ENCODE measurements around the gene CELA2B. TPM values are rescaled to one million over a fixed set of nuclear protein-coding genes. Genes with fewer than 3 reads are reported as not detected.

CELA2B gene
- total RNA-seq, 3 donors from 2014 or later (not counting 1 experiment from before 2014, with no cell fraction given) = not detected

DNA sequence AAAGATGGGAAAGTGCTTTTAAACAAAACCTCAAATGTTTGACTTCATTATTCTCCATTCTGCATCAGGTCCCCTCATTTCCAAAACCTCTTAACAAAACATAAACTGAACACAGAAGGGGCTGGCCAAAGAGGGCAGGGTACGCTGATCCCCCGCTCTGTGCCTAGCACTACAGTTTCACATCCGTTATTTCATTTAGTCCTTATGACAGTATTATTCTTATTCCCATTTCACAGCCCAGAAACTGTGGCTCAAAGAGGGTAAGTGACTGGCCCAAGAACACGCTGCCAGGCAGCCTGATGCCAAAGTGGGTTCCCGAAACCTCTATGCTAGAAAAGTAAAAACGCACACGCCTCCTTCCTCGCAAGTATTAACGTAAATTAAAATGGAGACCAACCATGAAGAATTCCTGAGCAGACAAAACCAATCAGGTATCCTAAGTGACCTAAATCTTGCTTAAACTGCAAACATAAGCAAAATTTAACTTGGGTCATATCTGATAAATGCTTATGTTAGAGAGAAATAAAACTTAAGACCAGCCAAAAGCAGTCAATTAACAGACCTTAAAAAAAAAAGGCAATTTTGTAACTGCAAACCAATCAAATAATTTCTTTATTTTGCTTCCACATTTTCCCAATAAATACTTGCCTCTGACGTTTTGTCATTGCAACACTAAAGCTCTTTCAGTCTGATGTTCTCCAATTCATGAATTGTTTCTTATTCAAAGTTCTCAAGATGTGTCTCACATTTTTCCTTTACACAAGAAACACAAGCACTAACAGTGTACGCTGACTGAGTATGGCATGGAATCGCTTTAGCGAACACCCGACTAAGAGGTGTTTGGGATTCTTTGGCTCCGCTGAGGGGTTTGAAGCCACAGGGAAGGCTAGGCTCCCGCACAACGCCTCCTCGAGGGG lies 47.5 kb downstream of the CELA2B start:
- H3K27me3 Mint-ChIP-seq (ENCODE audit: low read depth in 2 of 2) = no peaks in the 10 kb centered on the region
- Histone ChIP-seq H3K4me1 (ENCODE audit: control insufficient read depth, insufficient read depth, low read length) (peaks cover 30% of the 10 kb centered on the region), H3K27ac (ENCODE audit: low read length) (peak overlapping the region; percentile 93), H3K36me3 (ENCODE audit: control insufficient read depth, insufficient read depth, low read length) (no peaks in the 10 kb centered on the region), H3K4me3 (ENCODE audit: low read length) (peak overlapping the region; percentile 81), H3K27me3 (ENCODE audit: control insufficient read depth, insufficient read depth, low read length) (no peaks in the 10 kb centered on the region), H3K9me3 (ENCODE audit: control insufficient read depth, insufficient read depth, low read length) (no peaks in the 10 kb centered on the region)
- WGBS (ENCODE audit: insufficient coverage) = 46% methylated on average over 18 of the region's 18 CpGs
- ATAC-seq (no peak), DNase-seq (peak in 1 of 2 donors; percentile 28)
- no peaks in the 10 kb centered on the region for H3K9me3 Mint-ChIP-seq
- H3K27ac Mint-ChIP-seq = peak overlapping the region; percentile 96 to 100
- H3K36me3 Mint-ChIP-seq = no peaks in the 10 kb centered on the region
- intact Hi-C loops (cut with micrococcal nuclease) = no loop called here
- H3K4me3 Mint-ChIP-seq = peak overlapping the region; percentile 94
- TF ChIP-seq, protein P1, sequence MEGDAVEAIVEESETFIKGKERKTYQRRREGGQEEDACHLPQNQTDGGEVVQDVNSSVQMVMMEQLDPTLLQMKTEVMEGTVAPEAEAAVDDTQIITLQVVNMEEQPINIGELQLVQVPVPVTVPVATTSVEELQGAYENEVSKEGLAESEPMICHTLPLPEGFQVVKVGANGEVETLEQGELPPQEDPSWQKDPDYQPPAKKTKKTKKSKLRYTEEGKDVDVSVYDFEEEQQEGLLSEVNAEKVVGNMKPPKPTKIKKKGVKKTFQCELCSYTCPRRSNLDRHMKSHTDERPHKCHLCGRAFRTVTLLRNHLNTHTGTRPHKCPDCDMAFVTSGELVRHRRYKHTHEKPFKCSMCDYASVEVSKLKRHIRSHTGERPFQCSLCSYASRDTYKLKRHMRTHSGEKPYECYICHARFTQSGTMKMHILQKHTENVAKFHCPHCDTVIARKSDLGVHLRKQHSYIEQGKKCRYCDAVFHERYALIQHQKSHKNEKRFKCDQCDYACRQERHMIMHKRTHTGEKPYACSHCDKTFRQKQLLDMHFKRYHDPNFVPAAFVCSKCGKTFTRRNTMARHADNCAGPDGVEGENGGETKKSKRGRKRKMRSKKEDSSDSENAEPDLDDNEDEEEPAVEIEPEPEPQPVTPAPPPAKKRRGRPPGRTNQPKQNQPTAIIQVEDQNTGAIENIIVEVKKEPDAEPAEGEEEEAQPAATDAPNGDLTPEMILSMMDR (IDR thresholded peaks at IDR 0.05) = no peak
- peaks cover 39 to 48% of the 10 kb centered on the region in 2 donors for H3K4me1 Mint-ChIP-seq

DNA sequence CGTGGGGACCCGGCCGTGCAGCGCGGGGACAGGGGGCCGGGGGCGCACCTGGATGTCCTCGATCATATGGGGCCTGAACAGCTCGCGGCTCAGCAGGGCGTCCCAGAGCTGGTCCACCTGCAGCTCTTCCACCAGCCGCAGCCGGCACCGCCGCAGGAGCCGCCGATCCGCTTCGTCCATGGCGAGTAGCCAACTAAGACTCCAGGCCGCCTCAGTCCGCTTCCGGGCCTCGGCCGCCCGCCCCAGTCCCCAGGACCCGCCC lies 48.0 kb downstream of the CELA2B start, which contains the start of gene CASP9:
Gene CASP9, minus strand, starts transcription at position 195 of the 262 bp plus-strand sequence. Its CDS starts 15 bp downstream, at position 180.
- peak within 1 kb of the TSS; percentile 81 for H3K4me3 ChIP-seq (ENCODE audit: low read length)
- intact Hi-C loops (cut with micrococcal nuclease) = no loop called here
- under 1% methylated on average over 27 of the region's 27 CpGs for WGBS (ENCODE audit: insufficient coverage)

GRCh38 chr1:15524283-15525049 lies 48.6 kb downstream of the CELA2B start:
- H3K4me3 ChIP-seq (ENCODE audit: low read length) = peak overlapping the region; percentile 81
- Mint-ChIP-seq H3K27ac (peak overlapping the region; percentile 96 to 100), H3K4me3 (peak overlapping the region; percentile 94), H3K9me3 (no peaks in the 10 kb centered on the region), H3K4me1 (peaks cover 45 to 48% of the 10 kb centered on the region in 2 donors), H3K36me3 (no peaks in the 10 kb centered on the region), H3K27me3 (ENCODE audit: low read depth in 2 of 2) (no peaks in the 10 kb centered on the region)
- ATAC-seq (peak; percentile 69 to 82 (median 69)), DNase-seq (peak; percentile 99 to 100)
- H3K4me1 ChIP-seq (ENCODE audit: control insufficient read depth, insufficient read depth, low read length) = peaks cover 30% of the 10 kb centered on the region
- H3K27me3 ChIP-seq (ENCODE audit: control insufficient read depth, insufficient read depth, low read length) = no peaks in the 10 kb centered on the region
- no peaks in the 10 kb centered on the region for H3K36me3 ChIP-seq (ENCODE audit: control insufficient read depth, insufficient read depth, low read length)
- intact Hi-C loops (cut with micrococcal nuclease) = loop anchor here (5.0 kb wide), 2 partner anchors 93 to 117 kb away; partner anchors contain the start of genes DDI2 and EFHD2
- H3K9me3 ChIP-seq (ENCODE audit: control insufficient read depth, insufficient read depth, low read length) = no peaks in the 10 kb centered on the region
- TF ChIP-seq, protein P1 (IDR thresholded peaks at IDR 0.05) = no peak
- H3K27ac ChIP-seq (ENCODE audit: low read length) = peak overlapping the region; percentile 100
- WGBS (ENCODE audit: insufficient coverage) = under 1% methylated on average over 80 of the region's 88 CpGs

More for the DNA sequence above, 48.0 kb downstream of the CELA2B start, which contains the start of gene CASP9:
- Histone ChIP-seq H3K4me1 (ENCODE audit: control insufficient read depth, insufficient read depth, low read length) (peaks cover 30% of the 10 kb centered on the region), H3K36me3 (ENCODE audit: control insufficient read depth, insufficient read depth, low read length) (no peaks in the 10 kb centered on the region), H3K9me3 (ENCODE audit: control insufficient read depth, insufficient read depth, low read length) (no peaks in the 10 kb centered on the region), H3K27ac (ENCODE audit: low read length) (peak within 1 kb of the TSS; percentile 100), H3K27me3 (ENCODE audit: control insufficient read depth, insufficient read depth, low read length) (no peaks in the 10 kb centered on the region)
- no peak for ATAC-seq
- Mint-ChIP-seq H3K27me3 (ENCODE audit: low read depth in 2 of 2) (no peaks in the 10 kb centered on the region), H3K4me3 (peak within 1 kb of the TSS; percentile 94), H3K27ac (peak within 1 kb of the TSS; percentile 96 to 100), H3K9me3 (no peaks in the 10 kb centered on the region), H3K36me3 (no peaks in the 10 kb centered on the region), H3K4me1 (peaks cover 43 to 48% of the 10 kb centered on the region in 2 donors)
- TF ChIP-seq, protein P1 (IDR thresholded peaks at IDR 0.05) = no peak
- no peak for DNase-seq

Data from natural killer cell (primary cell).